Spleen (tissue), 7 donors: ENCODE data around the gene DAB1.

Experiments
- POLR2AphosphoS5 ChIP-seq, 3 donors: sonication (generic); formaldehyde crosslinking; IDR thresholded peaks; one replicate each; pipeline ENCODE4 v1.5.1; 2017; ENCODE audit warnings: antibody characterized with exemption in 3 of 3
- TF ChIP-seq, protein P1 (sequence below), 11 experiments: fragments of 200-600 bp in 7 of 11; fragments of 450-650 bp in 4 of 11; sonication (generic) in 4 of 11; IDR thresholded peaks in 8 of 11; conservative IDR thresholded peaks in 3 of 11; 1 replicate in 7 of 11; 2 replicates in 4 of 11; pipeline versions ENCODE4 v1.4.0 to v1.8.0; 2016 to 2021; ENCODE audit warnings: antibody characterized with exemption in 11 of 11, inconsistent platforms in 4 of 11, mild to moderate bottlenecking in 1 of 11
- donor health status: DM: no; HTN: no; CAD: no; lungs with moderate emphysema.
- donor health status: DM: no; HTN: no; CAD: no.
- donor health status: DM: no; HTN: no; CAD: no.

DNA sequence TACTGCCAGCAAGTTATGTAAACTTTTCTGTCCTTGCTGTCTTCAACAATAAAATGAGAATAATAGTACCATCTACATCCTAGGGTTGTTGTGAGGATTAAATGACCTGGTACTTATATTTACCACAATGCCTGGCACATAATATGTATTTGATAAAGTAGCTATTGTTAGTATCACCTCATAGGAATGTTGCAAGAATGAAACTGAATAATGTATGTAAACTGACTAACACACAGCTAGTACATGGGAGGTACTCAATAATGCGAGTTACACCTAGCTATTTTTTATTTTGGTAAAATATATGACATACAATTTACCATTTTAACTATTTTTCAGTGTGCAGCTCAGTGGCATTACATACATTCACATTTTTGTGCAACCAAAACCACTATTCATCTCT, 289.1 kb downstream of the DAB1 start:
- TF ChIP-seq, protein P1, sequence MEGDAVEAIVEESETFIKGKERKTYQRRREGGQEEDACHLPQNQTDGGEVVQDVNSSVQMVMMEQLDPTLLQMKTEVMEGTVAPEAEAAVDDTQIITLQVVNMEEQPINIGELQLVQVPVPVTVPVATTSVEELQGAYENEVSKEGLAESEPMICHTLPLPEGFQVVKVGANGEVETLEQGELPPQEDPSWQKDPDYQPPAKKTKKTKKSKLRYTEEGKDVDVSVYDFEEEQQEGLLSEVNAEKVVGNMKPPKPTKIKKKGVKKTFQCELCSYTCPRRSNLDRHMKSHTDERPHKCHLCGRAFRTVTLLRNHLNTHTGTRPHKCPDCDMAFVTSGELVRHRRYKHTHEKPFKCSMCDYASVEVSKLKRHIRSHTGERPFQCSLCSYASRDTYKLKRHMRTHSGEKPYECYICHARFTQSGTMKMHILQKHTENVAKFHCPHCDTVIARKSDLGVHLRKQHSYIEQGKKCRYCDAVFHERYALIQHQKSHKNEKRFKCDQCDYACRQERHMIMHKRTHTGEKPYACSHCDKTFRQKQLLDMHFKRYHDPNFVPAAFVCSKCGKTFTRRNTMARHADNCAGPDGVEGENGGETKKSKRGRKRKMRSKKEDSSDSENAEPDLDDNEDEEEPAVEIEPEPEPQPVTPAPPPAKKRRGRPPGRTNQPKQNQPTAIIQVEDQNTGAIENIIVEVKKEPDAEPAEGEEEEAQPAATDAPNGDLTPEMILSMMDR (IDR thresholded peaks at IDR 0.05 in 8 of 11, conservative IDR thresholded peaks at IDR 0.05 in 3 of 11), result no peak
- no peak for TF ChIP-seq POLR2AphosphoS5 (IDR thresholded peaks at IDR 0.05)
